GM12878 (cell line): ENCODE data around the gene SLC15A3. TPM values are rescaled to one million over a fixed set of nuclear protein-coding genes. Genes with fewer than 3 reads are reported as not detected.

ENCODE experiments used
- ATAC-seq: fragments of 200-7000 bp; cut with Tn5 transposase; 3 replicates; pipeline ENCODE4 v1.9.1; 2020; ENCODE audit warnings: mild to moderate bottlenecking, moderate library complexity
- BruUV-seq: library from RNA; stranded (reverse); fragments of 400-500 nt; replicated peaks from 2 replicates; lab custom pipeline; 2021; lab: Mats Ljungman, UMichigan
- CTCF ChIA-PET: fragments of 300-600 bp; sonication (Branson Sonifier 250); formaldehyde crosslinking; extraction: SDS; loops from one replicate; lab custom pipeline; 2021; ENCODE audit warnings: inconsistent platforms; lab: Yijun Ruan, JAX
- POLR2A ChIA-PET: fragments of 350-600 bp; formaldehyde crosslinking; extraction: SDS; loops from one replicate; lab custom pipeline; 2021; ENCODE audit warnings: inconsistent platforms; lab: Charles Lee
- RAD21 ChIA-PET: fragments of 300-600 bp; sonication (Branson Sonifier 250); formaldehyde crosslinking; loops from one replicate; lab custom pipeline; 2023; ENCODE audit warnings: antibody characterized with exemption; ENCODE audit not compliant: unreplicated experiment; lab: Charles Lee
- SMC1A ChIA-PET: fragments of 300-600 bp; sonication (Branson Sonifier 250); formaldehyde crosslinking; loops from one replicate; lab custom pipeline; 2023; ENCODE audit not compliant: unreplicated experiment, uncharacterized antibody; lab: Charles Lee
- DNase-seq: peaks from one replicate; pipeline ENCODE4 v3.0.0-alpha.2; 2011; ENCODE audit warnings: low read depth, low spot score
- FAIRE-seq: peaks from 3 replicates; lab custom pipeline; 2011; peaks lifted over from hg19 to GRCh38; lab: Jason Lieb, UNC
- H2AFZ ChIP-seq: 2 replicates; pipeline ENCODE4 v1.6.0; 2011; ENCODE audit warnings: low read depth, low read length, control low read depth; ENCODE audit not compliant: control insufficient read depth
- H3K27ac ChIP-seq: 2 replicates; pipeline ENCODE4 v1.5.1; 2011; ENCODE audit warnings: control low read depth; ENCODE audit not compliant: control insufficient read depth, insufficient read depth
- H3K27me3 ChIP-seq, 2 experiments: replicated peaks in 1 of 2; 2 replicates each; pipeline versions ENCODE4 v1.6.0 to v1.6.1; 2011; ENCODE audit warnings: low read length in 1 of 2; ENCODE audit not compliant: control insufficient read depth in 2 of 2, insufficient read depth in 2 of 2
- H3K36me3 ChIP-seq, 2 experiments: 2 replicates each; pipeline ENCODE4 v1.5.1; 2011; ENCODE audit warnings: low read length in 1 of 2; ENCODE audit not compliant: control insufficient read depth in 2 of 2, insufficient read depth in 2 of 2
- H3K4me1 ChIP-seq: 2 replicates; pipeline ENCODE4 v1.6.1; 2011; ENCODE audit warnings: mild to moderate bottlenecking, low read length, moderate library complexity, mixed read lengths; ENCODE audit not compliant: control insufficient read depth, insufficient read depth
- H3K4me2 ChIP-seq: 2 replicates; pipeline ENCODE4 v1.6.0; 2011; ENCODE audit warnings: control low read depth; ENCODE audit not compliant: control insufficient read depth, insufficient read depth
- H3K4me3 ChIP-seq: fragments of 200-600 bp; sonication (generic); 2 replicates; pipeline ENCODE4 v1.5.1; 2016
- H3K79me2 ChIP-seq: 2 replicates; pipeline ENCODE4 v1.6.0; 2011; ENCODE audit warnings: low read length; ENCODE audit not compliant: control insufficient read depth, insufficient read depth
- H3K9ac ChIP-seq: 2 replicates; pipeline ENCODE4 v1.8.0; 2011; ENCODE audit warnings: low read length, control low read depth, mixed read lengths; ENCODE audit not compliant: control insufficient read depth, insufficient read depth
- H3K9me3 ChIP-seq: replicated peaks from 3 replicates; pipeline ENCODE4 v1.5.1; 2011; ENCODE audit warnings: mild to moderate bottlenecking, low read length; ENCODE audit not compliant: control insufficient read depth, insufficient read depth
- H4K20me1 ChIP-seq: 2 replicates; pipeline ENCODE4 v1.6.0; 2011; ENCODE audit not compliant: control insufficient read depth, insufficient read depth
- ATF2 ChIP-seq: IDR thresholded peaks from 2 replicates; pipeline ENCODE4 v1.6.1; 2012; ENCODE audit warnings: low read length, inconsistent platforms
- CREB1 ChIP-seq: IDR thresholded peaks from 2 replicates; pipeline ENCODE4 v1.6.1; 2012; ENCODE audit warnings: low read depth, mild to moderate bottlenecking, inconsistent platforms
- POLR2A ChIP-seq: IDR thresholded peaks from 2 replicates; pipeline ENCODE4 v1.6.1; 2011; ENCODE audit warnings: low read depth, mild to moderate bottlenecking, low read length
- ZNF207 ChIP-seq: fragments of 450-650 bp; IDR thresholded peaks from 2 replicates; pipeline ENCODE4 v1.6.1; 2014; ENCODE audit warnings: antibody characterized with exemption, mild to moderate bottlenecking, borderline replicate concordance
- ZNF622 ChIP-seq: fragments of 450-650 bp; IDR thresholded peaks from 2 replicates; pipeline ENCODE4 v1.6.1; 2017; ENCODE audit warnings: mild to moderate bottlenecking, inconsistent platforms
- ZSCAN29 ChIP-seq: fragments of 450-650 bp; IDR thresholded peaks from 2 replicates; pipeline ENCODE4 v1.6.1; 2017; ENCODE audit warnings: mild to moderate bottlenecking, moderate library complexity
- WGBS: methylation state at CpG from one replicate; pipeline ENCODE4 v1.1.6; 2016; ENCODE audit warnings: low lambda C conversion rate; ENCODE audit not compliant: insufficient replicate concordance, insufficient coverage; ENCODE audit errors: missing lambda C conversion rate; 5-methylcytosine and 5-hydroxymethylcytosine counted together
- in situ Hi-C: fragments of 300-500 bp; cut with MboI; formaldehyde crosslinking; loops from 9 replicates; pipeline ENCODE4 v1.14.3; 2018; ENCODE audit warnings: mixed read lengths
- intact Hi-C: fragments of 100-400 bp; cut with micrococcal nuclease; formaldehyde crosslinking; loops from one replicate; pipeline ENCODE4 v1.14.2; 2022; ENCODE audit not compliant: unreplicated experiment
- polyA plus RNA-seq, 11 experiments: library from polyadenylated mRNA; depleted of rRNA in 4 of 11; unstranded in 6 of 11; stranded (reverse) in 5 of 11; fragments of >200 nt; fragmentation: Nextera tagmentation in 4 of 11; fragmentation: Illumina TruSeq in 1 of 11; extraction: Ambion mirVana in 4 of 11; extraction: Trizol in 1 of 11; gene quantifications; 1 replicate in 1 of 11; 2 replicates in 10 of 11; pipeline versions ENCODE4 v1.2.1 to v1.2.3, GENCODE V29; 2011 to 2016; ENCODE audit warnings: inconsistent platforms in 2 of 11, missing spikeins in 2 of 11, low read depth in 1 of 11
- total RNA-seq, 4 experiments: library from RNA; depleted of rRNA in 3 of 4; stranded (reverse); fragments of >200 nt in 3 of 4; fragmentation: Illumina TruSeq in 1 of 4; extraction: Trizol in 1 of 4; gene quantifications; 2 replicates each; pipeline versions ENCODE4 v1.2.1 to v1.2.3, GENCODE V29; 2013 to 2021
- TF ChIP-seq, protein P1 (sequence below): IDR thresholded peaks from 2 replicates; pipeline ENCODE4 v1.6.1; 2012; ENCODE audit warnings: mild to moderate bottlenecking, low read depth, low read length
- TF ChIP-seq, protein P2 (sequence below): IDR thresholded peaks from 2 replicates; pipeline ENCODE4 v1.6.1; 2012; ENCODE audit warnings: low read depth, low read length, improper control_type of control experiment

Gene SLC15A3
- total and polyA plus RNA-seq, 10 of the 15 experiments (the other 5 are each of a cell fraction or from before 2014, with no cell fraction given): 17.7 to 102 (median 55.8) TPM

GRCh38 chr11:60933416-60934123, 18.4 kb downstream of the SLC15A3 start:
- H4K20me1 ChIP-seq: no peaks in the 10 kb centered on the region
- intact Hi-C loops (no loop called here), in situ Hi-C loops (no loop called here)
- no peak overlapping the region for H3K9ac ChIP-seq
- H3K4me3 ChIP-seq: no peak overlapping the region
- no peak for ATAC-seq
- BruUV-seq: TSS peak; percentile 29
- SMC1A ChIA-PET: interaction anchor here (1.0 to 2.3 kb wide), 3 partner anchors 11 to 18 kb away, joined by 3 to 19 read pairs (median 4); no protein-coding TSS in a partner anchor
- H3K27ac ChIP-seq: no peak overlapping the region
- no peak for TF ChIP-seq ZSCAN29
- TF ChIP-seq CREB1: 0 out of 2 replicates have a peak, but pooled peaks have one; percentile 10
- TF ChIP-seq, protein P1, sequence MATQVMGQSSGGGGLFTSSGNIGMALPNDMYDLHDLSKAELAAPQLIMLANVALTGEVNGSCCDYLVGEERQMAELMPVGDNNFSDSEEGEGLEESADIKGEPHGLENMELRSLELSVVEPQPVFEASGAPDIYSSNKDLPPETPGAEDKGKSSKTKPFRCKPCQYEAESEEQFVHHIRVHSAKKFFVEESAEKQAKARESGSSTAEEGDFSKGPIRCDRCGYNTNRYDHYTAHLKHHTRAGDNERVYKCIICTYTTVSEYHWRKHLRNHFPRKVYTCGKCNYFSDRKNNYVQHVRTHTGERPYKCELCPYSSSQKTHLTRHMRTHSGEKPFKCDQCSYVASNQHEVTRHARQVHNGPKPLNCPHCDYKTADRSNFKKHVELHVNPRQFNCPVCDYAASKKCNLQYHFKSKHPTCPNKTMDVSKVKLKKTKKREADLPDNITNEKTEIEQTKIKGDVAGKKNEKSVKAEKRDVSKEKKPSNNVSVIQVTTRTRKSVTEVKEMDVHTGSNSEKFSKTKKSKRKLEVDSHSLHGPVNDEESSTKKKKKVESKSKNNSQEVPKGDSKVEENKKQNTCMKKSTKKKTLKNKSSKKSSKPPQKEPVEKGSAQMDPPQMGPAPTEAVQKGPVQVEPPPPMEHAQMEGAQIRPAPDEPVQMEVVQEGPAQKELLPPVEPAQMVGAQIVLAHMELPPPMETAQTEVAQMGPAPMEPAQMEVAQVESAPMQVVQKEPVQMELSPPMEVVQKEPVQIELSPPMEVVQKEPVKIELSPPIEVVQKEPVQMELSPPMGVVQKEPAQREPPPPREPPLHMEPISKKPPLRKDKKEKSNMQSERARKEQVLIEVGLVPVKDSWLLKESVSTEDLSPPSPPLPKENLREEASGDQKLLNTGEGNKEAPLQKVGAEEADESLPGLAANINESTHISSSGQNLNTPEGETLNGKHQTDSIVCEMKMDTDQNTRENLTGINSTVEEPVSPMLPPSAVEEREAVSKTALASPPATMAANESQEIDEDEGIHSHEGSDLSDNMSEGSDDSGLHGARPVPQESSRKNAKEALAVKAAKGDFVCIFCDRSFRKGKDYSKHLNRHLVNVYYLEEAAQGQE: no peak
- TF ChIP-seq ZNF622: no peak
- TF ChIP-seq ATF2: peak; percentile 33; the same call in 1 of the 2 replicates
- no peak for TF ChIP-seq ZNF207
- TF ChIP-seq, protein P2, sequence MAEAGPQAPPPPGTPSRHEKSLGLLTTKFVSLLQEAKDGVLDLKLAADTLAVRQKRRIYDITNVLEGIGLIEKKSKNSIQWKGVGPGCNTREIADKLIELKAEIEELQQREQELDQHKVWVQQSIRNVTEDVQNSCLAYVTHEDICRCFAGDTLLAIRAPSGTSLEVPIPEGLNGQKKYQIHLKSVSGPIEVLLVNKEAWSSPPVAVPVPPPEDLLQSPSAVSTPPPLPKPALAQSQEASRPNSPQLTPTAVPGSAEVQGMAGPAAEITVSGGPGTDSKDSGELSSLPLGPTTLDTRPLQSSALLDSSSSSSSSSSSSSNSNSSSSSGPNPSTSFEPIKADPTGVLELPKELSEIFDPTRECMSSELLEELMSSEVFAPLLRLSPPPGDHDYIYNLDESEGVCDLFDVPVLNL: no peak
- TF ChIP-seq POLR2A: peak; percentile 15
- H3K9me3 ChIP-seq: no peaks in the 10 kb centered on the region
- WGBS: 80% methylated on average over 27 of the region's 37 CpGs
- CTCF ChIA-PET: interaction anchor here (0.5 kb wide), 1 partner anchor 394 kb away, joined by 3 read pairs; no protein-coding TSS in a partner anchor
- H2AFZ ChIP-seq: no peak overlapping the region
- no peak for FAIRE-seq
- no peak for DNase-seq
- no peaks in the 10 kb centered on the region for H3K79me2 ChIP-seq
- POLR2A ChIA-PET: interaction anchor here (0.6 to 1.7 kb wide), 2 partner anchors 21 to 291 kb away, joined by 3 to 5 read pairs; no protein-coding TSS in a partner anchor
- no peak overlapping the region for H3K4me2 ChIP-seq
- peaks cover 2 to 12% of the 10 kb centered on the region in 2 experiments for H3K36me3 ChIP-seq
- H3K27me3 ChIP-seq: no peaks in the 10 kb centered on the region
- peaks cover 17% of the 10 kb centered on the region for H3K4me1 ChIP-seq
- RAD21 ChIA-PET: no interaction called here
